Myocyte (in vitro differentiated cells): ENCODE results near the gene CFAP61. TPM values are rescaled to one million over a fixed set of nuclear protein-coding genes. Genes with fewer than 3 reads are reported as not detected.

ENCODE experiments used
- DNase-seq: peaks from one replicate; pipeline ENCODE4 v3.0.0-alpha.2; 2012; ENCODE audit warnings: low read depth
- total RNA-seq: library from RNA; depleted of rRNA; stranded (reverse); fragments of >200 nt; gene quantifications from 2 replicates; pipeline ENCODE4 v1.2.3, GENCODE V29; 2014

Gene CFAP61
- total RNA-seq, 1 donor from 2014 or later: 0.83 TPM

DNA sequence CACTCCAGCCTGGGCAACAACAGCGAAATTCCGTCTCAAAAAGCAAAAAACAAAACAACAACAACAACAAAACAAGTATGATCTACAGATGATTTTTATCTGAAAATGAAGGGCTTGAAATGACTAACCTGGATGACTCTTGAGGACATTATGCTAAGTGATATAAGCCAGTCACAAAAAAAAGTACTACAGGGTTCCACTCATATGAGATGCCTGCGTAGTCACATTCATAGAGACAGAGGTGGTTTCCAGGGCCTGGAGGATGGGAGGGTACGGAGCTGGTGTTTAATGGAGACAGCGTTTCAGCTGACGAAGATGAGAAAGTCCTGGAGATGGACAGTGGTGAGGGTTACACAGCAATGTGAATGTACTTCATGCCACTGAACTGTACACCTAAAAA, 307.3 kb downstream of the CFAP61 start:
- DNase-seq: no peak

DNA sequence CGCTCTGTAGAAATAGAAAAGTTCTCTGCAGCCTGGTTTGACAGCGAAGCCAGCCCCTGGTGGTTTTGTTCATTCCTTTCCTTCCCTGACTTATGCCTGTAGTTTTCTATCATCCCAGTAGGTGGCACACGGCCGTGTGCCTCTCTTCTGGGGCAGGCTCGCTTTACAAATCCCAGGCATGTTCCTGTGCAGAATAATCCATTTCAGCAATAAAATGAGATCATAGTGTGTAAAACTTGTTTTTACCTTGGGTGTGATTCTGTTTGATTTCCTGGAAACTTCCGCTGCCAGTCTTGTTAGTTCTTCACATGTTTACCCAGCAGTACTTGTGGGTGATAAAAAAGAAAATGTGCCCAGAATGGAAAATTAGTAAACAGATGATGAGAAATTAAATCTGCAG, 308.1 kb downstream of the CFAP61 start:
- peak; percentile 77 for DNase-seq

DNA sequence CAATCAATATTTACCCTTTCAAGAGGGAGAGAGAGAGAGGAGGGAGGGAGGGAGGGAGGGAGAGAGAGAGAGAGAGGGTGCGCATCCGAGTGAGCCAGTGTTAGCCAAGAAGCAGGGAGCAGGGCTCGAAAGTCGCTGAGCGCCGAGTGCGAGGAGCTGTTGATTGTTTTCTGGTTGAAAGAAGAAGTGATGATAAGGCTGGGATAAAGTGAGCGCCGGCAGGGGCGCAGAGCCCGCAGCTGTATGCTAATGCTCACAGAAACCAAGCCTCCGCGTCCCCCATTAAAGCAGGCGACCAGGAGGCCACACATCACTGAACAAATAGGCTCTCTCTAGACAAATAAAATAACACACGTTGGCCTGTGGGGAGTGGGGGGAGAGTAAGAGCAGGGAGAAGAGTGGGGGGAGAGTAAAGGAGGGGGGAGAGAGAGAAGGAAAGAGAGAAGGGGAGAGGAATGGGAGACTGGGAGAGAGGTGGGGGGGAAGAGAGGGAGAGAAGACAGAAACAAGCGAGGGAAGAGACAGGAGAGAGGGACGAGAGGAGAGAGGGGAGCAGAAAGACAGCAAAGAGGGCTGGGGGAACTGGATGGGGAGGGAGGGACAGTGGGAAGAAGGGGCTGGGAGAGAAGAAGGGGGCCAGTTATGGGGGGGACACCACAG, 310.6 kb downstream of the CFAP61 start:
- no peak for DNase-seq

DNA sequence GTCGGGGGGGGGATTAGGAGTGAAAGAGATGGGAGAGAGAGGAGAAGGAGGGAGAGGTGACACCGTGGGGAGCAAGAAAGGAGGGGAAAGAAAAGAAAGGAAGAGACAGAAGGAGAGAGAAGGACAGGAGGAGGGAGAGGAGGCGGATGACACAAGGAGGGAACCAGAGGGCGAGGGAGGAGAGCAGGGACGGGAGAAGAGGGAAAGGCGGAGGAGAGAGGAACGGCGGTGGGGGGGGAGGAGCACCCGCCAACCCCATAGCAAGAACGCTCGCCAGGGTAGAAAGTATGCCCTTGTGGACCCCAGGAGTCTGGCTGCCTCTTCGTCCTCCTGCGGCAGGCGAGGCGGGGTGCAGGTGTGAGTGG, 311.1 kb downstream of the CFAP61 start:
- DNase-seq: no peak

DNA sequence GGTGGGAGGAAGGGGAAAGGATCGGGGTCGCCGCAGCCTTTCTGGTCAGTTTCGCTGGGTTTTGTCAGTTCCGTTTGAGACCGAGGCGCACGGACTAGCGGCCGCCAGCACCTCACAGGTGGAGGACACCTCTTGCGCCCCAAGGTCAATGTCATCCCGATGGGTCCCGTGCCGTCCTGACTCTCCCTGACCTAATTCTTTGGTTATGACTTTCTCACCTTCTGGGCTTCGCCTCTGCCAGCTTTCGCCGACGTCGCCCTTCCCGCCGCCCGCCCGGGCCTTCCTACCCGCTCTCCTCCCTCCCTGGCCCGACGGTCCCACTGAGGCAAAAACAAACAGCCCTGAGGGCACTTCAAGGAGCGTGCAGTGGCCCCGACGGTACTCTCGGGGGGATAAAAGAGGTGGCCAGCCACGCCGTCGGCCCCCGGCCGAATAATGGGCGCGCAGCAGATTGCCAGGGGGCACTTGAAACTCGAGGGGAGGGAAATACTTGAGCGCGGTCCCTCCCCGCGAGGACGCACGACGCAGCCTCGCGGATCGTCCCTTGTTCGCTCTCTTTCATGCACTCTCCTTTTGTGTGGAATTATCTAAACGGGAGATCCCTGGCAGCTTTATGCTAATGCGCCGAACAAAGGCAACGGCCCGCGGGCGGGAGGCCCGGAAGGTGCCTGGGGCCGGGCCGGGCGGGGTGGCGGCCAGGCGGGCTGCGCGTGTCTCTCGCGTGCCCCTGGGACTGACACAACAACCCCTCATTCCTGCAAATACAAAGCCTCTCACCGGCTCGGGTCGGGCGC, 311.7 kb downstream of the CFAP61 start:
- DNase-seq: no peak

DNA sequence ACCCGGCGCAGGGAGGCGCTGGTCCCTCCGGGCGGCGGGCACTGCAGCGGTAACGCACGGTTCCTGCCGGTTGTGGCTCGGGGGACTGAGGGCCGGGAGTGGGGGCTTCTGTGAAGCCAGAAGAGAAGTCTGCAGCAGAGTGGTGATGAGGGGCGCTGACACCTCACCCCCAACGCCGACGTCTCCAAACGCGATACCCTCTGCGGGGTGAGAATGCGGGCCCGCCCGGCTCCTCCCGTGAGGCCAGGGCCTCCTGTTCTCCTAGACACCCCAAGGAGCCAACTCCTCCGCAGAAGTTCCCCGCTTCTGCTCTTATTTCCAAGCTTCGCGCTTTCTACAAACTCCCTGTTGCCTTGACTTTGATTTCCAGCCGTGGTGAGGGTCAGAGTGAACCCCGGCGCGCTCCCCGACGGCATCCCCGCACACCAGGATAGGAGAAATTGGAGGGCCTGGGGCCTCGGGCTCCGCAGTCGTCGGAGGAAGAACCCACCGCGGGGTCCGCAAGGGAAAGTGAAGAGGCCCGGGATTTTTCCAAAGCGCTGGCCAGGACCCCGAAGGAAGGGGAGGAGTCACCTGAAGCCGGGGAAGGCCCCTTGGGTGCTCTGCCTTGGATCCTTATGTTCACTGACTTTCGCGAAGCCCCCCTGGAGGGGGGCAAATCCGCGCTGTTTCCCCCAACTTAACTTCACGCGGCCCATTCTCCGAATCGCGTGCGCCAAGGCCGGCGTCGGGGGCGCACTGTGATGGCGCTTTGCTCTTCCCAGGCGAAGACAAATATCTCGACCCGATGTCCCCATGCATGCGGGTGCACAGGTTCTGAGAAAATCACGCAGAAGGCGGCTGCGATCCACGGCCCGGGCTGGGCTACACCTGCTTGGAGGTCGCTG, 312.5 kb downstream of the CFAP61 start:
- no peak for DNase-seq

DNA sequence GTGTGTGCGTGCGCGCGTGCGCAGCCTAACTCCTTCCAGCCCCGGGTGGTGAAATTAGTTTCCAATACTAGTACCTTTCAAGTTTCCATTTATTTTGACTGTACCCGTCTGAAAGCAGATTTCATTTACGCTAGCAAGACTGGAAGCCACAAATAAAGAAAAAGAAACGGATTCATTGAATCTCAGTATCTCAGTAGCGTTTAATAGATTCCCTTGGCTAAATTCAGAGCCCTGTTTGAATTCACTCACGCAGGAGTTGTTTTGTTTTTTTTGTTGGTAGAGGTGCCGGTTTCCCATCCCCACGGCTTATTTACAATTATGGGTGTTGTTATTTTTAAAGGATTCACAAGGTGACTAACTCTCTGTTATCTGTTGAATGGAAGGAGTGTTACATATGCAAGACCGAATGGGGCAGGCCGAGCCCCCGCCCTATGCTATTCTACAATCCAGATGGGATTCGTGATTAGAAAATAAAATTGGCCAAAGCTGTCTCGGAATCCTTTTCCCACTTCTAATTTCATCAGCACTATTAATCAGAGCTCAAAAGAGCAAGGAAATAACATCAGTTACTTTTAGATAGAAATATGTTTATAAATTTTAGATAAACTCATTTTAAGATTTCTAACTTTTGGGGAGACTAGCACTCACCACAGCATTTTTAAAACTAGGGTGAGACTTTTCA, 313.3 kb downstream of the CFAP61 start:
- DNase-seq: no peak

DNA sequence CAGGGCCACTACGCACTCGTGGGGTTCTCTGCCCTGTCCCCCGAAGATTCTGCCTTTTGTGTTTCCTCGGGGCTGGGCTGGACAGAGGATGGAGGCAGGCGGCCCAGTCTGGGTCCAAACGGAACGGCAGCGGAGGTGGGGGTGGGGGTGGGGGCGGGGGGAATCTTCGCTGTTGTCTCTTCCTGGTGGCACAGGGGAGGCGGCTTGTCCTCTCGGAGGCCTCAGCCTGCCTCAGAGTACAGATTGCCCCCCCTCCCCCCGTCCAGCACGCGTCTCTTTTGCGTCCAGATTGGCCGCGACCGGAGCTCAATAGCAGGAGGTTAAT, 314.2 kb downstream of the CFAP61 start:
- DNase-seq: no peak

DNA sequence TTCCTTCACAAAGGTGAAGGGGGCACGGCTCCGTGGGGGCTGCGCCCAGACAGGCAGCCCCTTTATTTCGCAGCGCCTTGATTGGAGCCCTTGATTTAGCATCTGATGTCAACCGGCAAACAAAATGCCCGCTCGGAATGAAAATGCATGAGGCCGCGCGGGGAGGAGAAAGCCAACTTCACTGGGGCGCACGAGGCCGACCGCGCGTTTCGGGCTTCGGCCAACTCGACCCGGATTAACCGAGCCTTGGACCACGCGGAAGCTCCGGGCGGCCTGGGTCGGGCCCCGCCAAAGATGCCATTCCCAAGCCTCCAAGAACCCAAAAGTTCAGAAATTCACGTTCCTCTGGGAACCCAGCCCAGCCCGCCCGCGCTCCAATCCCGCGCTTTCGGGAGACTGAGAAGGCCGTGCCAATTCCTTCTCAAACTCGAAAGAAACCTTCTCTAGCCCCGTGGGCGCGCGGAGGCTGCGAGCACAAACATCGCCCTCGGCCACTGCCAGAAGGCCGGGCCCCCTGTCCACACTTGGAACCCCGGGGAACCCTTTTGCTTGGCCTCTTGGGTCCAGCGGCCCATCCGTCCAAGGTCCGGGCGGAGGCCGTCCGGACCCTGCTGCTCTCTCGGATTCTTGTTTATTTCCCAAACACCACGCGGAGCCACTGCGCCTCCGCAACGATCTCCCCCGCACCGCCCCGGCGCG, 314.7 kb downstream of the CFAP61 start:
- DNase-seq: no peak

DNA sequence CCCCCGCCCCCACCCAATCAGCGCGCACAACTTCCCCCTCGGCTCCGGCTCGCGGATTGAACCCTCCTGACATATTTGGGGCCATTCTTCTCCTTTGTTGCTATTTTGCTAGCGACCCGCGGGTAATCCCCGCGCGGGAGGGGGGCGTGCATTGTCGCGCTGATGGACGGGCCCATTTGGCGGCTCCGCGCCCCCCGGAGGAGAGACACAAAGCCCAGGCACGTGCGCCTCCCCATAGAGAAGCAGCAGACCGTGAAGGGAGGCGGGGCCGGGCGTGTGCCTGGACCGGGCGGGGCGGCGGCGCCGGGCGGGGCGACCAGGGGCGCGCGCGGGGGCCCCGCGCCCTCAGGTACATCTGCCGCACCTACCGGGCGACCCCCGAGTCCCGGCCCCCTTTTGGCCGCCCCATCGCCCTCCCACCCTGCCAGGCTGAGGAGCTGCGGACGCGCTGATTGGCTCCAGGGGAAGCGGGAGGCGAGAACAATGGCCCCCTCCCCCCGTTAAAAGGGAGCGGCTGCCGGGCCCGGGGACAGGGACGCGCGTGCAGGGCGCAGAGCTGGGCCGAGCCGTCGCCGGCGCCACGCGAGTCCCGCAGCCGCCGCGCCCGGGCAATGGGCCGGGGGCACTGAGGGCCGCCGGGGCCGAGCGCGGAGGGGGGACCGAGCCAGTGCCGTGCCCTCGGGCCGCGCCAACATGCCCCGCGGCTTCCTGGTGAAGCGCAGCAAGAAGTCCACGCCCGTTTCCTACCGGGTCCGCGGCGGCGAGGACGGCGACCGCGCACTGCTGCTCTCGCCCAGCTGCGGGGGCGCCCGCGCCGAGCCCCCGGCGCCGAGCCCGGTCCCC, 315.5 kb downstream of the CFAP61 start, which contains the start of gene INSM1:
Gene INSM1 (plus strand): TSS at position 530 of the 843 bp plus-strand sequence. CDS start 164 bp downstream, at position 694.
- DNase-seq: no peak

DNA sequence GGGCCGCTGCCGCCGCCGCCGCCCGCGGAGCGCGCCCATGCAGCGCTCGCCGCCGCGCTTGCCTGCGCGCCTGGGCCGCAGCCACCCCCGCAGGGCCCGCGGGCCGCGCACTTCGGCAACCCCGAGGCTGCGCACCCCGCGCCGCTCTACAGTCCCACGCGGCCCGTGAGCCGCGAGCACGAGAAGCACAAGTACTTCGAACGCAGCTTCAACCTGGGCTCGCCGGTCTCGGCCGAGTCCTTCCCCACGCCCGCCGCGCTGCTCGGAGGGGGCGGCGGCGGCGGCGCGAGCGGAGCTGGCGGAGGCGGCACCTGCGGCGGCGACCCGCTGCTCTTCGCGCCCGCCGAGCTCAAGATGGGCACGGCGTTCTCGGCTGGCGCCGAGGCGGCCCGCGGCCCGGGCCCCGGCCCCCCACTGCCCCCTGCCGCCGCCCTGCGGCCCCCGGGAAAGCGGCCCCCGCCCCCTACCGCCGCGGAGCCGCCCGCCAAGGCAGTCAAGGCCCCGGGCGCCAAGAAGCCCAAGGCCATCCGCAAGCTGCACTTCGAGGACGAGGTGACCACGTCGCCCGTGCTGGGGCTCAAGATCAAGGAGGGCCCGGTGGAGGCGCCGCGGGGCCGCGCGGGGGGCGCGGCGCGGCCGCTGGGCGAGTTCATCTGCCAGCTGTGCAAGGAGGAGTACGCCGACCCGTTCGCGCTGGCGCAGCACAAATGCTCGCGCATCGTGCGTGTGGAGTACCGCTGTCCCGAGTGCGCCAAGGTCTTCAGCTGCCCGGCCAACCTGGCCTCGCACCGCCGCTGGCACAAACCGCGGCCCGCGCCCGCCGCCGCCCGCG, 316.3 kb downstream of the CFAP61 start:
- DNase-seq: no peak

DNA sequence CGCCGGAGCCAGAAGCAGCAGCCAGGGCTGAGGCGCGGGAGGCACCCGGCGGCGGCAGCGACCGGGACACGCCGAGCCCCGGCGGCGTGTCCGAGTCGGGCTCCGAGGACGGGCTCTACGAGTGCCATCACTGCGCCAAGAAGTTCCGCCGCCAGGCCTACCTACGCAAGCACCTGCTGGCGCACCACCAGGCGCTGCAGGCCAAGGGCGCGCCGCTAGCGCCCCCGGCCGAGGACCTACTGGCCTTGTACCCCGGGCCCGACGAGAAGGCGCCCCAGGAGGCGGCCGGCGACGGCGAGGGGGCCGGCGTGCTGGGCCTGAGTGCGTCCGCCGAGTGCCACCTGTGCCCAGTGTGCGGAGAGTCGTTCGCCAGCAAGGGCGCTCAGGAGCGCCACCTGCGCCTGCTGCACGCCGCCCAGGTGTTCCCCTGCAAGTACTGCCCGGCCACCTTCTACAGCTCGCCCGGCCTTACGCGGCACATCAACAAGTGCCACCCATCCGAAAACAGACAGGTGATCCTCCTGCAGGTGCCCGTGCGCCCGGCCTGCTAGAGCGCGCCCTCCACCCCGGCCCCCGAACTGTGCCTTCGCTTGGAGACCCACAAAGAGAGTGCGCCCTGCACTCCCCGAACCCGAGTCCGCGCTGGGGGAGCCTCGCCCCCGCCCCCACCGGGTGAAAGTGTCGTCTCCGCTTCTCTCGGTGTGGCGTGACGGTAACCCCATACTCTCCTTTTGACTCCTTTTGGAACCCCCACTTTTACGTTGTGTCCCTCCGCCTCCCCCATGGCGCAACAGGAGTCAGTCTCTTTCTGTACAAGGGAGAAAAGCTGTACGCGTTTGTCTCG, 317.1 kb downstream of the CFAP61 start:
- DNase-seq: no peak

DNA sequence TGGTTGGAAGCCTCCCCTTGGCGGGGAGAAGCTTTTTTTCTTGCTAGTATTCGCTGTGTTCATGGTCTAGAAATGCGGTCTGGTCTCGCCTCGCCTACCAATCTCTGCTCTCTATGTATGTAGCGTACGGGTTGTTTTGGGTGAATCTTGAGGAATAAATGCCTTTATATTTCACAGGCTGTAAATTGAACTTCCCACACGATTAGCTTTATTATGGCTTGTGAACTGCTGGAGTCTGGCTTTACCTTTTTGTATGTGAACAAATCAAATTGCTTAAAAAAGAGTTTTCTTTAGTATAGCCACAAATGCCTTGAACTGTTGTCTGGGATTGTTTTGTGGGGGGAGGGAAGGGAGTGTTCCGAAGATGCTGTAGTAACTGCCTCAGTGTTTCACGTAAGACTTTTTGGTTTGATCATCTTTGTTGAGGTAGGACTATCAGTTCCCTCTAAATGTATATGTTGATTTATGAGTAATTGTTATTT, 317.8 kb downstream of the CFAP61 start:
- DNase-seq: no peak

DNA sequence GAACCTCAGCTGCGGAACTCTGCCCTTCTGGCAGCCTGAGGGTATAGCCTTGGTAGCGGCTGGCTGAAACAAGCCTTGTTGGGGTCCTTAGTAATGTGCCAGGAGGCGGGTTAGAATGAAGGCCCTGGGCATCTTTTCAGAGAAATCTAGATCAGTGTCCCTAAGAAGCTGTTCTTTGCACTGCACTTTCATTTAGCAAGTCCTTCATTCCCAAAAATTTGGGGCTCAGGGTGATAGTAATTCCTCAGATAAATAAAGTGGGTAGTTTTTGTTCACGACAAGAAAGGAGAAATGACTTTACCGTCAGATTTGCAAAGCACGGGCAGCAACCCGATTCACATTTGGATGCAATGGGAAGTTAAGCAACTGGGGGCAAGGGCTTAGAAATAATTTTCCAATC, 318.8 kb downstream of the CFAP61 start:
- no peak for DNase-seq

DNA sequence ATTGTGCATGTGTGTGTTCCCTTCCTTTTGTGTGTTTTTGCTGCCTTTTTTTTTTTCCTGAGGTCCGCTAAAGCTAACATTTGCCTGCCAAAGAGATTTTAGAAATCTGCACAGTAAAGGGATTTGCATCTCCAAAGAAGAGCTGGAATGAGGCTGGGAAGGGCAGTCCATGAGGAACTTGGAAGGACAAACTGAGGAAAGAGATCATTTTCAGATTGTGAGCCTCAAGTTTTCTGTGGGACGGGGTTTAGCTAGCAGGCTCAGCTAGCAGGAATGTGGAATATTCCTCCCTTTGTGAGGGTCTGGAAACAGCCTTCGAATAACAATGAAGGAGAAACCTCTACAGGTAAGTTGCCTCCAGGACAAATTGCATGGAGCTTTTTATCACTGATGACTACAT, 319.3 kb downstream of the CFAP61 start:
- DNase-seq: no peak

DNA sequence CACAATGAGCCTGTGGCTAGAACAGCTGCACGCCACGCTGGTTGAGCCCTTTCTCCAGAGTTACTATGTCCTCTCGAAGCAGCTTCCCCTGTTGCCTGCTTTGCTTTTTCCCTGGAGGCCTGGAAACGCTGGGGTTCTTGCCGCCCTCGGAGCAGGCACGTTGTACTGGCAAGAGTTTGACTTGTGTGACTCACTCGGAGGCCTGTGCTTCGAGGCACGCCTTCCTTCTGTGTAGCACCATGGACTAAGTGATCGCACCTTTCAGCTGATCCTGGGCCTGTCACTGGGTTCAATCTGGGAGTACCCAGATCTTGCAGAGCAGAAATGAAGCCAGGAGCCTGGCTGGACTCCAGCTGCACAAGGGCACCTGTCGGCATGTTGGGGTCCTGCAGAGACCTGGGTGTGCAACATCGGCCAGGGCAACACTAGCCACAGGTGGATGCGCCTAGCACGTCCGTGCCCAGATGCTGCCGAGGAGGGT, 320.8 kb downstream of the CFAP61 start:
- peak; percentile 98 for DNase-seq

DNA sequence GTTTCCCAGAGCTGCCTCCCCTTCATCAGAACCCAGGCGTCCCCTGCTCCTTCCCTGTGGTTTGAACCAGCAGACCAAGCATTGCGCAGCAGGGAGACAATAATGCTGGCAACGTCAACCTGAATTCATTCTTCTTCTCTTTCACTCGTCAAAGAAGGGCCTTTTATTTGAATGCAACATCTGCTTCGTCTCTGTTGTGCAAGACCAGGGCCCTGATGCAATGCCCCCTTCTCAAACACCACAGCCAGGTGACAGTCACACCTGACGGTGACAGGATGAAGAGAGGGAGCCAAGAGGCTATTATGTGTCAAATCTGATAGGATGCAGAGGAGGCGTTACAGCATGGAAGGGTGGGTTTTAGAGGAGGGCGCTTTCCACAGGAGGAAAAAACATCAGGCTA, 323.5 kb downstream of the CFAP61 start:
- DNase-seq: no peak

DNA sequence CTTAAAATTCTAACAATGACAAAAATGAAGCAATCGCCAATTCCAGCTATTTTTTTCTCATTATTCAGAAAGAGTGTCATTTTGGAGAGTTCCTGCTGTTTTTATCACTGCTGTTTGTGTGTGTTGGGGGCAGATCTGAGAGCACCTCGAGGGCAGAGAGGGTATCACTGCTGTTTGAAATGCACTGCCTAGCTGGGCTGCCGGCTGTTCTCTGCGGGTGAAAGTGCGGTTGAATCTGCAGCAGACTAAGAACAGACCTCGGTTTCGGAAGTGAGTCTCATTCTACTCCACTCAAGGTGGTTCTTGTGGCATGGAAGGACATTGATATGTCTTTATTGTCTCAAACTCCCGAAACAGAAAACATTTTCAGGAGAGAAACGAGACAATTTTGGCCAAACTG, 333.9 kb downstream of the CFAP61 start:
- no peak for DNase-seq
